ENCODE measurements around the gene VSIR.

DNA sequence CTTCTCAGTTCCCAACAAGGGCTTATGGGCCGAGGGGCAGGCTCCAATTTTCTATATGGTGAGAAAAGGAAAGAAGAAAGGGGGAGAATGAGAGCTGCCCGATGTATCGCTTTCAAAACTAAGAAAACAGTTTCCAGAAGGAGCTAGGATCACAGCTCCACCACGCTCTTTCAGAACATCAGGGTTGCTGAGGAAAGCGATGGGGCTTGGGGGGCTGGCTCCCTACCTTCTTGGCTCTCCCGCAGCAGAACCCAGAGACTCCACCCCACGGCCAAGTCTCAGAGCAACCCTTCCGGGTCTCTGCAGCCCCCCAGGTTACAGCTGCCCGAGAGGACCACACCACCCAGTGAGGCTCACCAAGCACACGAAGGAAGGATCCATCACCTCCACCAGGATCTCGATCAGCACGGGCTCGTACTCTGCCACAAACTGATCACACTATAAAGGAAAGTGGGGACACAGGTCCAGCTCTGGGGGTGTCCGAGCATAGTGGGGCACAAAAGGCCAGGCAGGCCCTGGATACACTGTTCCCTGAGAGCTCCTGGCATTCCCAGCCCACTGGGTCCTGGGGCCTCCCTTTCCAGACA, 45.4 kb upstream of the VSIR start:
- TF ChIP-seq POLR2A (IDR thresholded peaks at IDR 0.05) = no peak
- TF ChIP-seq CTCF (IDR thresholded peaks at IDR 0.05 in 8 of 11, conservative IDR thresholded peaks at IDR 0.05 in 3 of 11) = no peak
- peak in 1 of 3 donors; percentile 19 for TF ChIP-seq POLR2AphosphoS5 (IDR thresholded peaks at IDR 0.05)
